OCI-LY1 (cell line): ENCODE results near the gene CRAMP1.

ENCODE experiments used
- H2AFZ ChIP-seq: fragments of 200-600 bp; sonication (generic), shearing (Covaris generic); 2 replicates; pipeline ENCODE4 v1.6.0; 2014; ENCODE audit warnings: antibody characterized with exemption, mild to moderate bottlenecking, low read length
- H3F3A ChIP-seq: fragments of 200-600 bp; sonication (generic), shearing (Covaris generic); 2 replicates; pipeline ENCODE4 v1.6.0; 2014; ENCODE audit warnings: mild to moderate bottlenecking, antibody characterized with exemption, low read length, moderate library complexity; ENCODE audit not compliant: insufficient read depth
- H3K27ac ChIP-seq: fragments of 200-600 bp; sonication (generic); 2 replicates; pipeline ENCODE4 v1.5.1; 2014; ENCODE audit warnings: low read length, mixed run types, mild to moderate bottlenecking, low read depth; ENCODE audit not compliant: poor library complexity, severe bottlenecking
- H3K27me3 ChIP-seq: fragments of 200-600 bp; sonication (generic); 2 replicates; pipeline ENCODE4 v1.6.0; 2014; ENCODE audit warnings: antibody characterized with exemption, mild to moderate bottlenecking, low read length, moderate library complexity; ENCODE audit not compliant: insufficient read depth
- H3K36me3 ChIP-seq: fragments of 200-600 bp; sonication (generic); 2 replicates; pipeline ENCODE4 v1.6.1; 2014; ENCODE audit warnings: mild to moderate bottlenecking, antibody characterized with exemption, low read length, moderate library complexity, mixed read lengths; ENCODE audit not compliant: insufficient read depth
- H3K4me1 ChIP-seq: fragments of 200-600 bp; sonication (generic); 2 replicates; pipeline ENCODE4 v1.5.1; 2014; ENCODE audit warnings: mild to moderate bottlenecking, low read length, moderate library complexity; ENCODE audit not compliant: insufficient read depth, severe bottlenecking
- H3K4me2 ChIP-seq: fragments of 200-600 bp; sonication (generic), shearing (Covaris generic); 2 replicates; pipeline ENCODE4 v1.6.1; 2014; ENCODE audit warnings: low read length
- H3K4me3 ChIP-seq: fragments of 200-600 bp; sonication (generic); 2 replicates; pipeline ENCODE4 v1.5.1; 2014; ENCODE audit warnings: low read length, low read depth, mild to moderate bottlenecking, mixed read lengths; ENCODE audit not compliant: poor library complexity, severe bottlenecking
- H3K79me2 ChIP-seq: fragments of 200-600 bp; shearing (Covaris generic); 2 replicates; pipeline ENCODE4 v1.6.1; 2016; ENCODE audit warnings: mixed run types, low read length, mixed read lengths; ENCODE audit not compliant: insufficient read depth
- H3K9ac ChIP-seq: fragments of 200-600 bp; sonication (generic), shearing (Covaris generic); 2 replicates; pipeline ENCODE4 v1.6.1; 2014; ENCODE audit warnings: mild to moderate bottlenecking, low read length, mixed read lengths
- H3K9me2 ChIP-seq: fragments of 200-600 bp; sonication (generic), shearing (Covaris generic); 2 replicates; pipeline ENCODE4 v1.6.1; 2014; ENCODE audit warnings: low read depth, mild to moderate bottlenecking, low read length, mixed read lengths
- H3K9me3 ChIP-seq: fragments of 200-600 bp; shearing (Covaris generic); 2 replicates; pipeline ENCODE4 v1.6.1; 2014; ENCODE audit warnings: low read length, mixed read lengths
- H4K20me1 ChIP-seq: fragments of 200-600 bp; sonication (generic), shearing (Covaris generic); 2 replicates; pipeline ENCODE4 v1.6.0; 2016; ENCODE audit warnings: mild to moderate bottlenecking, low read length; ENCODE audit not compliant: insufficient read depth
- EZH2 ChIP-seq: fragments of 200-600 bp; sonication (generic), shearing (Covaris generic); IDR thresholded peaks from 2 replicates; pipeline ENCODE4 v1.8.0; 2017; ENCODE audit warnings: borderline replicate concordance, mixed run types, mild to moderate bottlenecking, antibody characterized with exemption, low read length, moderate library complexity, mixed read lengths
- TF ChIP-seq, protein P1 (sequence below): fragments of 200-600 bp; sonication (generic), shearing (Covaris generic); IDR thresholded peaks from 2 replicates; pipeline ENCODE4 v1.5.1; 2017; ENCODE audit warnings: mild to moderate bottlenecking, antibody characterized with exemption, low read length, moderate library complexity, mixed read lengths

CRAMP1 gene

DNA sequence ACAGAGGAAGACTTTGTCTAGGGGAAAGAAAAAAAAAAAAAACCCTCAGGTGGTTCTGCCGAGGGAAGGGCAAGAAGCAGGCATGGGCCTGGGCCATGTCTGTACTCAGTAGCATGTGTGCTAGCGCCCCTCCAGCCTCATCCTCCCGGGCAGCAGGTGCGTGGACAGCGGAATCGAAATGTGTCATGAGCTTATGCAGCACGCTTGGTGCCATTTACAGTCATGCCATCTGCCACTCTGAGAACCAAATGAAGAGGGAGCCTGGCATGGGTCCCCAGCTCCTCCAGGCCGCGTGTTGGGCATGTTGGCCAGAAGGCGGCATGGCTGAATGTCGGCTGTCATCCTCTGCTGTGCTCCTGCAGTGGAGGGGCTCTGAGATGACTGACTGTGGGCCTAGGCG is 31.4 kb downstream of the CRAMP1 start:
- no peak overlapping the region for H3K9ac ChIP-seq
- TF ChIP-seq, protein P1, sequence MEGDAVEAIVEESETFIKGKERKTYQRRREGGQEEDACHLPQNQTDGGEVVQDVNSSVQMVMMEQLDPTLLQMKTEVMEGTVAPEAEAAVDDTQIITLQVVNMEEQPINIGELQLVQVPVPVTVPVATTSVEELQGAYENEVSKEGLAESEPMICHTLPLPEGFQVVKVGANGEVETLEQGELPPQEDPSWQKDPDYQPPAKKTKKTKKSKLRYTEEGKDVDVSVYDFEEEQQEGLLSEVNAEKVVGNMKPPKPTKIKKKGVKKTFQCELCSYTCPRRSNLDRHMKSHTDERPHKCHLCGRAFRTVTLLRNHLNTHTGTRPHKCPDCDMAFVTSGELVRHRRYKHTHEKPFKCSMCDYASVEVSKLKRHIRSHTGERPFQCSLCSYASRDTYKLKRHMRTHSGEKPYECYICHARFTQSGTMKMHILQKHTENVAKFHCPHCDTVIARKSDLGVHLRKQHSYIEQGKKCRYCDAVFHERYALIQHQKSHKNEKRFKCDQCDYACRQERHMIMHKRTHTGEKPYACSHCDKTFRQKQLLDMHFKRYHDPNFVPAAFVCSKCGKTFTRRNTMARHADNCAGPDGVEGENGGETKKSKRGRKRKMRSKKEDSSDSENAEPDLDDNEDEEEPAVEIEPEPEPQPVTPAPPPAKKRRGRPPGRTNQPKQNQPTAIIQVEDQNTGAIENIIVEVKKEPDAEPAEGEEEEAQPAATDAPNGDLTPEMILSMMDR: no peak
- no peak for TF ChIP-seq EZH2
- H2AFZ ChIP-seq: no peak overlapping the region
- no peaks in the 10 kb centered on the region for H3K27me3 ChIP-seq
- H3F3A ChIP-seq: no peaks in the 10 kb centered on the region
- no peaks in the 10 kb centered on the region for H3K79me2 ChIP-seq
- H3K9me2 ChIP-seq: no peaks in the 10 kb centered on the region
- H3K36me3 ChIP-seq: peaks cover 80% of the 10 kb centered on the region
- H3K9me3 ChIP-seq: no peaks in the 10 kb centered on the region
- no peaks in the 10 kb centered on the region for H4K20me1 ChIP-seq
- no peak overlapping the region for H3K27ac ChIP-seq
- H3K4me3 ChIP-seq: no peak overlapping the region
- H3K4me2 ChIP-seq: no peak overlapping the region
- peaks cover 31% of the 10 kb centered on the region for H3K4me1 ChIP-seq

DNA sequence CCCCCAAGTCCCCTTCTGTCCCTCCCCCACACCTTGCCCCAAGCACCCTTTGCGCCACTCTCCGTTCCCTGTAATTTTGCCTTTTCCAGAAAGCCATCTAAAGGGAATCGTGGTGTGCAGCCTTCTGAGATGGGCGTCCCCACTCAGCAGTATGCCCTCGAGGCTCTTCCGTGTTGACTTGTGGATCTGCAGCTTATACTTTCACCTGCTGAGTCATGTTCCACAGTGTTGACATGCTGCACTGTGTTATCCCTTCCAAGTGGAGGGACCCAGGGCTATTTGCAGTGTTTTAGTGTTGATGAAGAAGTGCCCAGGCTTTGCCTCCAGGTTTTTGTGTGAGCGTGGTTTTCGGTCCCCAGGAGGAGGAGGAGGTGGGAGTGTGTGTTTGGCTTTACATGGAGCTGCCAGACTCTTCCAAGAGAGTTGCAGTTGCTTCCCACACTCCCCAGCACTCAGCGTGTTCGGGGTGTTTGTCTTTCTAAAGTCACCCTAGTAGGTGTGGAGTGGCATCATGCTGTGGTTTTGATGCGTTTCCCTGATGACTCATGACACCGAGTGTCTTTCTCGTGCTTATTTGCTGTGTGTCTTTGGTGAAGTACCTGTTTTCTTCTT is 33.9 kb downstream of the CRAMP1 start:
- H3K79me2 ChIP-seq: no peaks in the 10 kb centered on the region
- H3K9ac ChIP-seq: no peak overlapping the region; the same call in 1 of the 2 replicates
- H3F3A ChIP-seq: no peaks in the 10 kb centered on the region
- H3K4me3 ChIP-seq: no peak overlapping the region
- peak overlapping the region; percentile 98 for H3K27ac ChIP-seq
- no peak overlapping the region for H2AFZ ChIP-seq
- H3K27me3 ChIP-seq: no peaks in the 10 kb centered on the region
- no peaks in the 10 kb centered on the region for H3K9me3 ChIP-seq
- H3K4me1 ChIP-seq: peaks cover 39% of the 10 kb centered on the region
- H3K36me3 ChIP-seq: peaks cover 71% of the 10 kb centered on the region
- peak overlapping the region; percentile 4; the same call in 1 of the 2 replicates for H3K4me2 ChIP-seq
- H4K20me1 ChIP-seq: no peaks in the 10 kb centered on the region
- H3K9me2 ChIP-seq: no peaks in the 10 kb centered on the region
- TF ChIP-seq EZH2: no peak
- TF ChIP-seq, protein P1: no peak

DNA sequence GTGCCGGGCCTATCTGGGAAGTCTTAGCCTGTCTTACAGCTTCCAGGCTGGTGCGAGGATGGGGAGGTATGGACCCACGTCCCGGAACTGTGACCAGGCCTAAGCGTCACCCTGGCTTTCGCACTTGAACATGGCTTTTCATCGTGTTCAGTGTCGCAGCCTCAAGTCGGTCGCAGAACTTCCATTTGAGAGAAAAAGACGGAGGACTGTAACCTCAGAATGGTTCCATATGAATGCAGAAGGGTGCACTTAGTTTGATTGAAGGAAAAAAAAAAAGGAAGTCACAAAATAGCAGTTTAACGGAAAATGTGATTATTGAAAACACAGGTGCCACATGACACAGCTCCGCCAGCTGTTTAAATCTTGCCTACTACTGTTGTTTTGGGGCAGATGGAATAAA is 35.7 kb downstream of the CRAMP1 start:
- no peaks in the 10 kb centered on the region for H4K20me1 ChIP-seq

More for the DNA sequence above, 35.7 kb downstream of the CRAMP1 start:
- TF ChIP-seq, protein P1: no peak
- no peak for TF ChIP-seq EZH2
- H3K27me3 ChIP-seq: no peaks in the 10 kb centered on the region
- no peak overlapping the region for H2AFZ ChIP-seq
- H3K9ac ChIP-seq: peak overlapping the region; percentile 64
- H3F3A ChIP-seq: no peaks in the 10 kb centered on the region
- no peaks in the 10 kb centered on the region for H3K9me3 ChIP-seq
- H3K4me2 ChIP-seq: peak overlapping the region; percentile 53
- peaks cover 69% of the 10 kb centered on the region for H3K36me3 ChIP-seq
- H3K79me2 ChIP-seq: no peaks in the 10 kb centered on the region
- H3K4me3 ChIP-seq: peak overlapping the region; percentile 18
- H3K4me1 ChIP-seq: peaks cover 39% of the 10 kb centered on the region
- peak overlapping the region; percentile 98 for H3K27ac ChIP-seq
- H3K9me2 ChIP-seq: no peaks in the 10 kb centered on the region
